Measurements from ENCODE around the gene HNRNPAB.

The HNRNPAB gene

DNA sequence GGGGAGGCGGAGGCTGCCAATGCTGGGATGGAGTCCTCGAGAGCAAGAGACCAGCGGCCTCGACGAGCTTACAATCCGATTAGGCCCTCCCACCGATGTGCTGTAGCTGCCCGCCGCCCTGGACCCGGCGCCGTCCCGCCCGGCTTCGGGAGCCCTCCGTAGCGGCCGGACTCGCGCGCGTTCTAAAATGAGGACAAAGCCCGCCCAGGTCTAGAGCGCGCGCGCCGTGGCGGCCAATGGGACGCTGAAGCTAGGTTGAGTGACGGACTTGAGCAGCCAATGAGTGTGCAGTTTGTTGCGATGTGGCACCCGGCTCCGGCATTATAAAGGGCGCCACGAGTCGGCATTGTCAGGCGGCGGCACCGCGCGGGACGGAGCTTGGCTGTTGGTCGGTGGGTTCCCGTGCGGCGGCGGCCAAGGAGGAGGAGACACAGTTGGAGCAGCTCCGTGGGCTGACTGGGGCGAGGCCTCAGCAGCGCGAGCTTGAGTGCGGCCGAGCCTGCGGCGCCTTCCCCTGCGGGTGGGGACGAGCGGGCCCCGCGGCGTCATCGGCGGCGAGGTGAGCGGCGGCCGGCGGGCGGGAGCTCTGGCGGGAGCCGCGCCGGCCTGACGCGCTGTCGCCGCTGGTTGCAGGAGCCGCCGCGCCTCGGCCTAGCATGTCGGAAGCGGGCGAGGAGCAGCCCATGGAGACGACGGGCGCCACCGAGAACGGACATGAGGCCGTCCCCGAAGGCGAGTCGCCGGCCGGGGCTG is at the start of gene HNRNPAB:
TSS of gene HNRNPAB (plus strand) at position 352 of the 753 bp plus-strand sequence. CDS start at position 657, 305 bp downstream.
- peak; percentile 90 to 98 for DNase-seq (ENCODE audit: low read depth in 2 of 2)

DNA sequence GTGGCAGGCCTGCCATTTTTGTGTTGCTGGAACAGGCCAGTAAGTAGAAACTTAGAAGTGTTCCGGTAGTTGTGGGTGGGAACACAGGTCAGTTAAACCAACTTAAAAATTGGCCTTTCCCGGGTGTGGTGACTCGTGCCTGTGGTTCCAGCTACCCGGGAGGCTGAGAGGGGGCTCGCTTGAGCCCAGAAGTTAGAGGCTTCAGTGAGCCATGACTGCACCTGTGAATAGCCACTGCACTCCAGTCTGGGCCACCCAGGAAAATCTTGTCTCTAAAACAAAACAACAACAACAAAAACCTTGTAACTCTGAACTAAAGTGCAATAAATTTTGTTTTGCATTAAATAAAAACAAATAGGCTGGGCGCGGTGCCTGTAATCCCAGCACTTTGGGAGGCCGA is 49.3 kb upstream of the HNRNPAB start:
- DNase-seq (ENCODE audit: low read depth in 2 of 2), result no peak

DNA sequence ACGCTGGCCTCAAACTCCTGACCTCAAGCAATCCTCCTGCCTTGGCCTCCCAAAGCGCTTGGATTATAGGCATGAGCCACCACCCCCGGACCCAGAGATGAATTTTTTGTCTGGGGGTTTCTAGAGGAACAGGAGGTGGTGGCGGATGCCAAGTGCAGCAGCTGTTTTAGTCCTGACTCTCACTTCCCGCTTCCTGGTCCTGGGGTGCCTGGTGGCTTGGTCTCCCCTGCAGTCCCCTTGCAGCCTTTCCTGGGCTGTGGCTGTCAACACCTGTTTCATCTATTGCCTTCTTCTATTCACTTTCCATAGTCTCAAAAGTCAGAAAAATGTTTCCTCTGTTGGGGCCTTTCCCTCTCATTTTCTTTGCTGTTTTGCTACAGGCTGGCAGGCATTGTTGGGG is 44.2 kb upstream of the HNRNPAB start:
- DNase-seq (ENCODE audit: low read depth in 2 of 2), result no peak

DNA sequence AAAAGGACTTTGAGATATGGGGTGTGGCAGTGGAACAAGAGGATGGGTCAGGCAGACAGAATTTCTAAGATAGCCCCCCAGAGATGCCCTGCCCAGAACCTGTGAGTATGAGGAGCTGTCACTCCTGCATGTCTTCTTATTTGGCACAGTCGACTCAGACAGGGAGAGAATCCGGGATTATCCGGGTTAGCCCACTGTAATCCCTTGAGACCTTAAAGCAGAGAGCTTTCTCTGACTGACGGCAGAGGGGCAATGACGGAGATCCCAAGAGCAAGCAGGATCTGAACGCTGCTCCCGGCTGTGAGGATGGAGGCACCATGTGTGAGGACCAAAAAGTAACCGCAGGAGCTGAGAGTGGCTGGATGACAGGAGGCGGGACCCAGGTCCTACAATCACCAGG is 41.9 kb upstream of the HNRNPAB start:
- DNase-seq (ENCODE audit: low read depth in 2 of 2), result no peak

DNA sequence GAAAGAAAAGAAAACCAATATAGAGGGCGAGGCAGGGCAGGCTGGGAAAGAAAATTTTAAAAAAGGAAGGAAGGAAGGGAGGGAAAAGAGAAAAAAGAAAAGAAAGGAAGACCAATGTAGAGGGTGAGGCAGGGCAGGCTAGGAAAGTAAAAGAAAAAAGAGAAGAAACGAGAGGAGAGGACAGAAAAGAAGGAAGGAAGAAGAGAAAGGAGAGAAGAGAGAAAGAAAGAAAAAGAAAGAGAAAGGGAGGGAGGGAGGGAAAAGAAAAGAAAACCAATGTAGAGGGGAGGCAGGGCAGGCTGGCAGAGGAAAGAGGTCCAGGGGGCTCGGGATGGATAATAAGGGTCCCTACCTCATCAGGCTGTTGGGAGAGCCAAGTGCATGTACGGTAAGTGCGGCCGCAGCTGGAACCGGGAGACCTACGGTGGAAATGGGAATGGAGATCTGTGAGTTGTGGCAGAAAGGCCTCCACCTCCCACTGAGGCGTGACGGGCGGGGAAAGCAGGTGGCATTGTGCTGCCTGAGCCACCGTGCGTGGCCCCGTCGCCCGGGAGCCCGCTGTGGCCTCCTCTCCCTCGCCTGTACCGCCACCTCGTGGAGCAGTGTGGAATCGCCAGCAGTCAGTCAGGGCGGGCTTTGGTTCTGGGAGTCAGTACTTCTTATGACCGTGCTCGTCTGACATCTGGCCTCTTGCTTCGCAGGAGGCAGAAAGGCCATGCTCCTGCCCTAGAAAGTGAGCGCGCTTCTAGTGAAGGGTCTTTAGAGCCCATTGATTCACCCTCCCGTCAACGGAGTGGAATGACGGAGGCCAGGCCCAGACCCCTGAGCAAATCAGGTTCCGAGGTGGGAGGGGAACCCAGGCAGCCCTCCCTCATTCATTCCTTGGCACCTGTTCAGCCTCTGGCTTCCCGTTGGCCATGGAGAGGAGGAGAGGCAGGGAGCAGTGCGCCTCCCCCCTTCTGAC is 40.3 kb upstream of the HNRNPAB start:
- DNase-seq (ENCODE audit: low read depth in 2 of 2), result peak; percentile 92 to 95

DNA sequence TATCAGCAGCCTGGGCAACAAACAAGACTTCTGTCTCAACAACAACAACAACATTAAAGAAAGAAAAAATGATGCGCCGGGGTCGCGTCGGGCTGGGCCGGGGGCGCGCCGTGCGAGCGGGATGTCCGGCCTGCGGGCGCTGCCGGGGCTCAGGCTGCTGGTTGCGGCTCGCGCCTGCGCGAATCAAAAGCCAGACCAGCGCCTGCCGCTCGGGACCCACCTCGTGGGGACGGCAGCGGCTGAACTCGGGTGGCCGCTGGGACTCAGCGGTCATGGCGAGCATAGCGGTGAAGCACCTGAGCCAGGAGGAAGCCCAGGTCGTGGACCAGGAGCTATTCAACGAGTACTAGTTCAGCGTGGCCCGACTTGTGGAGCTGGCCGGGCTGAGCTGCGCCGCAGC is 38.8 kb upstream of the HNRNPAB start:
- DNase-seq (ENCODE audit: low read depth in 2 of 2), result no peak

DNA sequence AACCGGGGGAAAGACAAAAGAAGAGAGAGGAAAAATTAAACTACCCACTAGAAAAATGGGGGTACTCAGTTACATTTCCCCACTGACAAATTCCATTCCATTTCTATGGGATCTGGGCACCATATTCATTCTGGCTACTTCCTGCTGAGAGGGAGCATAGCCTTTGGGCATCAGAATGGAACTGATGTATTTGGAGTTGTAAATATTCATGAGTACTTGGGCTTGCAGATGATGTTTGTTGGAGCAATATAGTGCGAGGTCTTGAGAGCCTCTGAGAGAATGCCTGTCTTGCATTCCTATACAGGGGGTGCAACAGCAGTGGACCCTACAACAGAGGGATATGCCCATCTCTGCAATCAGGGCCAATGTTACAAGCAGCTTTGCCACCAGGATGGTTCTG is 33.9 kb upstream of the HNRNPAB start:
- no peak for DNase-seq (ENCODE audit: low read depth in 2 of 2)

DNA sequence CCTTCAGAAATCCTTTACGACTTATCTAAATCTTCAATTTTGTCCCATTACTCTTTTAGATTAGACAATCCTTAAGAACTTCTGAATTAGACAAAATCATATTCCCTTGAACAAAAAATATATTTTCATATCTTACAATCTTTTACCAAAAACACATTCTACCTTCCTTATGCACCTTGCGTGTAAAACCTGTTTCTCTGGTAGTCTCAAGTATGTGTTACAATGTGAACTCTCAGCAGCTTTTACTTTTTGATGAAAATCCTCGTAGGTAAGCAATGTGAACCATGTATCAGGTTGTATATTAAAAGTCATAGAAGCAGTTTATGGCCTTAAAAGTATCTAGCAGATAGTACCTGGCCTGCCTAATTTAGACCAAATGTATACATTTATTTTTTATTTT is 29.9 kb upstream of the HNRNPAB start:
- no peak for DNase-seq (ENCODE audit: low read depth in 2 of 2)

DNA sequence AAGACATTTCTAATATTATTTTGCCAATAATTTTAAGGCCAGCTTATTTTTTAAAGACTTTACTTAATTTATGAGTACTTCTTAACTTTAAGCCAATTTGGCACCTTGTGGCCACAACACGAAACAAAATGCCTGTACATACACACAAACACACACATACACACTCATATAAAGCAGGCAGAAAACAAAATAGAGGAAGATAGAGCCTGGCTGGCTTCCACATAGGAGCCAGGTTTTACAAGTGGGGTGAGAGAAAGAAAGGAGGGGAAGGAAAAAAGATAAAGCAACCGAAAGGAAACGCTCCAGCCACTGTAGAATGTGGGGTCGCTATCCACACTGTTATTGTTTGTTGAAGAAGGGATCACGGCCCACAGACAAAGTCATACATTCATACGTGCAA is 27.5 kb upstream of the HNRNPAB start:
- no peak for DNase-seq (ENCODE audit: low read depth in 2 of 2)

DNA sequence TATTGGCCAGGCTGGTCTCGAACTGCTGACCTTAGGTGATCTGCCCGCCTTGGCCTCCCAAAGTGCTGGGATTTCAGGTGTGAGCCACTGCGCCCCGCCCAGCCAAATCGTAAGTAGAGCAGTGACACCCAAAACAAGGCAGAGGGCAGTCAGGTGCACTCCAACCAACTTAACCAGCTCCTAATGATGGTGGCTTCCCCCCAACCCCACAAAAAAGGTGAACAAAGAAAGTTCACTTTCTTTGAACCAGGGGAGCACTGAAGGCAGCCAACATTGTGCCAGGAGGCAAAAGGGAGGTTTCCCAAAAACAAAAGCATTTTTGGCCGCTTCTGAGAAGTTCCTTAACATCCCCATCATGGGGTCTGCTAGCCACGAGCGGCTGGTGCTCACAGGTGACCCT is 26.8 kb upstream of the HNRNPAB start:
- DNase-seq (ENCODE audit: low read depth in 2 of 2), result no peak

DNA sequence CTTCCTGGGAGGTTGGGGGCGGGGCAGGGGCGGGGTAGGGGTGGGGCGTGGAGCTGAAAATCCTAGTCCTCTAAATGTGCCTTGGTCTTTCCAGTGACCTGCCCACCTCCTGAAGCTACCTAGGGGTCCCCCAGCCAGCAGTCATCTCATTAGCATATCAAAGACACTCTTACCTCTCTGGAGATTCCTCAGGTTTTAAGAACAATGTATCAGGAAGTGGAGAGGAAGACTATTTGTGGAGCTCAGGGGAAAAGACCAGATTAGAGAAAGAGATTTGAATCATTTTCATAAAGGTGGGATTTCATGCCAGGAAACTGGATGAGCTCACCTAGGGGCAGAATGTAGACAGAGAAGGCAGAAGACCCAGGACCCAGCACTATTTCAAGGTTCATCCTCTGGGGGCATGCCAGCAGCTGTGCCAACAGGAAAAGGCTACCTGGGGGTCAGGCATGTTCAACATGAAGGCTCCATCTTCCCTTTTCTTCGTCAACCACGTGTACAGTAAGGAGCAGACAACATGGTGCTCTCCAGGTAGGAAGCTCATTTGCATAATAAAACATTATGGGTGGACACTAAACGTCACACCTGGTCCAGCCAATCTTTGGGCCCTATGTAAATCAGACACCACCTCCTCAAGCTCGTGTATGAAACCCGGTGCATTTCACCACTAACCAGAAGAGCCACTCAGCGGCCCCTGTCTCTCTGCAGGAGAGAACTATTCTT is 24.0 kb upstream of the HNRNPAB start:
- DNase-seq (ENCODE audit: low read depth in 2 of 2), result no peak

DNA sequence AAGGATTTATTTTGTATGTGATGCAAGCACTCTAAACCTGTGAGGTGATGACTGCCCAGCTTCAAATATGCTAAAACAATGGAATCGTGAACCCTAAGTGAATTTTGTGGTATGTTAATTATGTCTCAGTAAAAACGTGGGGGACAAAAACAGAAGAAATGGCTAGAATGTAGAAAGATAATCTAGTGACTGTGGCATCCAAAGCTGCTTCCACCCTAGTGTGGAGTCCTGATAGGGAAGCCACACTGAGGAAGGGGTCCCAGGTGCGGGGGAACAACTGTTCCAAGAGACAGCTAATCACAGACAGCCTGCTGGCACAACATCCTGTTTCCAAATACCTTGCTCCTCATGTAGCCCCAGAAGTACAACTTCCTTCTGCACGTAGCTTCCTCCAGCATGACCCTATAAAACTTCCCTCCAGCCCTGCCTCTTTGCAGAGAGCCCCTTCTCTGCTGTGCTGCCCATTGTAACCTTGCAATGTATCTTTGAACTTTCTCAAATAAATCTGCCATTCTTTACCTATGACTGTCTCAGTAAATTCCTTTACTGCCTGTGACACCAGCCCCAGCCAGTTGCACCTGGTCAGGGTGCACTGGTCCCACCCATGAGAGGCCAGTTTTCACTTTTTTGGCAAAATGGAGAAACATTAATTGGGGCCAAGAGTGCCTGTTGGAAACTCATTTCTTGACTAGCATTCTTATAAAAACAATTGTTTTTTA is 22.0 kb upstream of the HNRNPAB start:
- DNase-seq (ENCODE audit: low read depth in 2 of 2), result no peak

DNA sequence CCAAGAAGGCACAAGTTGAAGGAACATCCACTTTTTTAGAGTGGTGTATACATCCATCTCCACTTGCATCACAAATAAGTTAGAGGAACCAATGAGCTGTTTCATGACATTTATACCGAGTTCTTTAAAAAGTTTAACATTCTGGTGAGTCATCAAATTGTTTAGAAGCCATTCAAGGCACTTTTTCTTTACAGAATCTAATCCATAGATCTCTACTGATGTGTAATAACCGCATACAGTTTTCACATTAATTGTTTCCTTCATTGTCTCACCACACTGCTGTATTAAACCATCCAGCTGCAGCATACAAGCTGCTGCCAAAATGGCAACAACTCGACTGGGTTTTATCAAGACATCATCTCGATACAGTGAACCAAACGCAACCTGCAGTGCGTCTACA is 17.9 kb upstream of the HNRNPAB start:
- DNase-seq (ENCODE audit: low read depth in 2 of 2), result no peak

DNA sequence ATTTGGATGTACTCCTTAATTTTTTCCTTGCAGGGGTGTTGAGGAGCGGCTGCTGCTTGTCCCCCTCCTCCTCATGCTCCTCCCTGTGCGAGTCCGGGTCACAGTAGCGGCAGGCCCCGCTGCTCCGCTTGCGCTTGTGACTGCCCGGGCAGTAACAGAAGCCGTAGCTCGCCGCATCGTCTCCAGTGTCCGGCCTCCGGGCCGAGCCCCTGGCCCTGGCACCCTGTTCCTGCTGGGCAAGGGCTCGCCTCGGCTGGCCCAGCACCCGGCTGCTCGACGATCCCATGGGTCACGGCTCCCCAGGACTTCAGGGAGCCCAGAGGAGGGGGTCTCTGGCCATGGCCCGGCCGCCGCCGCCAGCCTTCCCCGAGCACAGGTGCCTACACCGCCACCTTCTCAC is 17.3 kb upstream of the HNRNPAB start, which contains the start of gene GMCL2:
TSS of gene GMCL2 (minus strand) at position 358 of the 400 bp plus-strand sequence. CDS start at position 286, 72 bp downstream.
- no peak for DNase-seq (ENCODE audit: low read depth in 2 of 2)

DNA sequence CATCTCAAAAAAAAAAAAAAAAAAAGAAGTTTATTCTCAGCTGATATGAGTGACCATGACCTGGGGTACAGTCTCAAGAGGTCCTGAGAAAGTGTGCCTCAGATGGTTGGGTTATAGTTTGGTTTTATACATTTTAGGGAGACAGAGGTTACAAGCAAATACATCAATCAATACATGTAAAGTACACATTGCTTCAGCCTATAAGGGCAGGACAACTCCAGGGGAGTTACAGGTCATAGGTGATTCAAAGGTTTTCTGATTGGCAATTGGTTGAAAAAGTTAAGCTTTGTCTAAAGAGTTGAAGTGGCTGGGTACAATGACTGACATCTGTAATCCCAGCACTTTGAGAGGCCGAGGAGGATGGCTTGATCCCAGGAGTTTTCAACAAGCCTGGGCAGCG is 14.9 kb upstream of the HNRNPAB start:
- DNase-seq (ENCODE audit: low read depth in 2 of 2), result no peak

DNA sequence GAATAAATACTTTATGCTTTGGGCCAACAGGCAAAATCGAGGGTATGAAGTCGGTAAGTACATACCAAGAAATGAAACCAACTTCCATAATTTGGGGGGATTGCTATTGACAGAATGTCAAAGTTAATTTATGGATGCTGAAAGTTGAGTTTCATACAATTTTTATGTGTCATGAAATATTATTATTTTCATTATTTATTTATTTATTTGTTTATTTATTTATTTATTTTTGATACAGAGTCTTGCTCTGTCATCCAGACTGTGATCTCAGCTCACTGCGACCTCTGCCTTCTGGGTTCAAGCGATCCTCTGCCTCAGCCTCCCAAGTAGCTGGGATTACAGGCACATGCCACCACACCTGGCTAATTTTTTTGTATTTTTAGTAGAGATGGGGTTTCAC is 12.7 kb upstream of the HNRNPAB start:
- DNase-seq (ENCODE audit: low read depth in 2 of 2), result no peak

DNA sequence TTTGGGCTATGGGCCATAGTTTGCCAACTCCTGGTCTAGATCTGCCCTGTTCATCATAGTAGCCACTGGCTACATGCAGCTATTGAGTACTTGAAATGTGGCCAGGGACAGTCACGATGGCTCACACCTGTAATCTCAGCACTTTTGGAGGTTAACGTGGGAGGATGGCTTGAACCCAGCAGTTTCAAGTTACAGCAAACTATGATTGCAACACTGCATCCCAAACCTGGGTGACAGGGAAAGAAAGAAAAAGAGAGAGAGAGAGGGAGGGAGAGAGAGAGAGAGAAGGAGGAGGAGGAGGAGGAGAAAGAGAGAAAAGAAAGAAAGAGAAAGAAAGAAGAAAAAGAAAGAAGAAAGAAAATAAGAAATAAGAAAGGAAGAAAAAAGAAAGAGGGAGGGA is 12.1 kb upstream of the HNRNPAB start:
- DNase-seq (ENCODE audit: low read depth in 2 of 2), result no peak

DNA sequence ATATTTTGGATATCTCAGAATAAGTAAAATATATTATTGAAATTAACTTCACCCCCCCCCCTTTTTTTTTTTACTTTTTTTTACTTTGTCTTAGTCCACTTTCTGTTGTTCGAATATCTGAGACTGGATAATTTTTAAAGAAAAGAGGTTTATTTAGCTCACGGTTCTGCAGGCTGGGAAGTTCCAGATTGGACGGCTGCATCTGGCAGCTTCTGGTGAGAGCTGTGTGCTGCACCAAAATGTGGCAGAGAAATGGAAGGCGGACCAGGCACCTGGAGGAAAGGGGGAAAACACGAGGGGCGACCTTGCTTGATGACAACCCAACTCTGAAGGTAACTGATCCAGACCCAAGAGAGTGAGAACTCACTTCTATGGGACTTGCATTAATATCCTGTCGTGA is 11.5 kb upstream of the HNRNPAB start:
- DNase-seq (ENCODE audit: low read depth in 2 of 2), result no peak

DNA sequence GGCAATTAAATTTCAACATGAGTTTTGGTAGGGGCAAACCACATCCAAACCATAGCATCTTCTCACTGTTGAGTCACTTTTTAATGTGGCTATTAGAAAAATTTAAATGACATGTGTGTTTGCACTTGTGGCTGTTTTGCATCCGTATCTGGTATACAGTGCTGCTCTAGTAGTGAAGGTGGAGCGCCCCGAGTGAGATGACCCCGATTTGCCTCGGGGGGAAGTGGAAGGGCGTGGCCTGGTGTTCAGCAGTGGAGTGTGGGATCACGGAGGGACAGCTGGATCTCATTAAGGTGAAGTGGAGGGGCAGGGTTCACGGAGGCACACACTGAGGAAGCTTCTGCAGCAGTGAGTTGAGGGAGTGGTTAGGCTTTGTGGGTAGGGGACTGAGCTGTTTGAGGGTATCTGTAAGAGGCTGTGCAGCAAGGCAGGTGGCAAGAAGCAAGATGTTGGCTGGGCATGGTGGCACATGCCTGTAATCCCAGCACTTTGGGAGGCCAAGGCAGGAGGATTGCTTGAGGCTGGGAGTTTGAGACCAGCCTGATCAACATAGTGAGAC is 11.0 kb upstream of the HNRNPAB start:
- no peak for DNase-seq (ENCODE audit: low read depth in 2 of 2)

DNA sequence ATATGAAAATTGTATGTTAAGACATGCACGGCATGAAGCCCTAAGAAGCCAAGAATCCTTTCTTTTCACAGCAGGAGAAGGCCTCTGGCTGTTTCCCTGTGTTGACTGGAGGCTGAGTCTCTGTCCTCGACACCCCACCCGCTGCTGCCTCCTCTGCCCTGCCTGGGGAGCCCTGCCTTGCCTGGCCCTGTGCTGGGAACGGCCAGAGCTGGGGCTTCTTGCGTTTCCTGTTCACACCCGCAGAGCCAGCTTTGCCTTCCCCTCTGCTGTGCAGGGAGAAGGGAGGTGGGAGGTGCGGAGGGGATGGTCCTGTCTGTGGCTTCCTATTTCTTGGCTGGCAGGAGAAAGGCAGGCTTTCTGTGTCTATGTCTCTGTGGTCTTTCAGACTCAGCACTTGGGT is 10.3 kb upstream of the HNRNPAB start:
- DNase-seq (ENCODE audit: low read depth in 2 of 2), result no peak

DNA sequence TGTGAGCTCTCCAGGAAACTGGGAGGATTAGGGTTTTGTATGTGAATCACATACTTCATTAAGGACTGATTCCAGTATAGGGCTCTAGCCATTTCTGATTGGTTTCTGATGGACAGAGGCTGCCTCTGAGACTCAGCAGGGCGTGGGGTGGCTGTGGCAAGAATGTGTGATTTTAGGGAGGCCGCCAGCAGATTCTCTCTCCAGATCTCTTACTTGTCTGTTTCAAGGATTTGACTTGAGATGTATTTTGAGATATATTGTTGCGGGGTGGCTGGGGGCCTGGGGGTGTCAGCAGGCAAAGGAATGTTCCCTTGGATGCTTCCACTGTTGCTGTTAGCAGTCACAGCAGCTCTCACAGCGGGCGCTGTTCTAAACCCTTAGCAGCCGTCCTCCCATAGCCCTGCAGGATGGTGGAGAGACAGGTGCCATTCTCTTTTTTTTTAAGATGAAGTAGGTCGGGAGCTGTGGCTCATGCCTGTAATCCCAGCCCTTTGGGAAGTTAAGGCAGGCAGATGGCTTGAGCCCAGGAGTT is 8.0 kb upstream of the HNRNPAB start:
- no peak for DNase-seq (ENCODE audit: low read depth in 2 of 2)
